Raji (cell line): Measurements from ENCODE around the gene KCNMA1.

Experiments
- POLR2A ChIP-seq: IDR thresholded peaks from 2 replicates; pipeline ENCODE4 v1.6.1; 2011; ENCODE audit warnings: low read depth, low read length, control low read depth; ENCODE audit not compliant: insufficient read depth

Gene KCNMA1

GRCh38 chr10:77532068-77532467 lies 105.5 kb downstream of the KCNMA1 start:
- no peak for TF ChIP-seq POLR2A

GRCh38 chr10:77531441-77532001 lies 106.1 kb downstream of the KCNMA1 start:
- no peak for TF ChIP-seq POLR2A

- no peak for TF ChIP-seq POLR2A
These were observed 107.6 kb downstream of the KCNMA1 start for GRCh38 chr10:77530011-77530410.

GRCh38 chr10:77529050-77529576 lies 108.5 kb downstream of the KCNMA1 start:
- TF ChIP-seq POLR2A: no peak

- no peak for TF ChIP-seq POLR2A
These were observed 109.8 kb downstream of the KCNMA1 start for GRCh38 chr10:77527839-77528238.

GRCh38 chr10:77526868-77527617 lies 110.6 kb downstream of the KCNMA1 start:
- TF ChIP-seq POLR2A: no peak

GRCh38 chr10:77524281-77524711 lies 113.3 kb downstream of the KCNMA1 start:
- TF ChIP-seq POLR2A: no peak

- no peak for TF ChIP-seq POLR2A
These were observed 115.3 kb downstream of the KCNMA1 start for GRCh38 chr10:77522268-77522809.

- TF ChIP-seq POLR2A: no peak
These were observed 116.6 kb downstream of the KCNMA1 start for GRCh38 chr10:77520995-77521394.

- no peak for TF ChIP-seq POLR2A
These were observed 117.3 kb downstream of the KCNMA1 start for GRCh38 chr10:77520290-77520689.

GRCh38 chr10:77518910-77519274 lies 118.7 kb downstream of the KCNMA1 start:
- TF ChIP-seq POLR2A: no peak

GRCh38 chr10:77518241-77518909 lies 119.2 kb downstream of the KCNMA1 start:
- TF ChIP-seq POLR2A: no peak

GRCh38 chr10:77516575-77516974 lies 121.0 kb downstream of the KCNMA1 start:
- no peak for TF ChIP-seq POLR2A

GRCh38 chr10:77514870-77515269 lies 122.7 kb downstream of the KCNMA1 start:
- no peak for TF ChIP-seq POLR2A

GRCh38 chr10:77513781-77514331 lies 123.8 kb downstream of the KCNMA1 start:
- no peak for TF ChIP-seq POLR2A

GRCh38 chr10:77513220-77513619 lies 124.4 kb downstream of the KCNMA1 start:
- no peak for TF ChIP-seq POLR2A

- no peak for TF ChIP-seq POLR2A
These were observed 125.4 kb downstream of the KCNMA1 start for GRCh38 chr10:77512219-77512578.
